NB4 (cell line): ENCODE data around the gene NUDT3.

Experiments used
- MYC ChIP-seq: IDR thresholded peaks from 2 replicates; pipeline ENCODE4 v1.6.1; 2011; ENCODE audit warnings: low read depth, low read length
- POLR2A ChIP-seq: IDR thresholded peaks from 2 replicates; pipeline ENCODE4 v1.6.1; 2011; ENCODE audit warnings: mild to moderate bottlenecking; ENCODE audit not compliant: insufficient read length; ENCODE audit errors: extremely low read depth
- TF ChIP-seq, protein P1 (sequence below): IDR thresholded peaks from one replicate; pipeline ENCODE4 v1.5.1; 2012; ENCODE audit warnings: low read depth, low read length

GRCh38 chr6:34343806-34344205, 48.7 kb downstream of the NUDT3 start:
- TF ChIP-seq, protein P1, sequence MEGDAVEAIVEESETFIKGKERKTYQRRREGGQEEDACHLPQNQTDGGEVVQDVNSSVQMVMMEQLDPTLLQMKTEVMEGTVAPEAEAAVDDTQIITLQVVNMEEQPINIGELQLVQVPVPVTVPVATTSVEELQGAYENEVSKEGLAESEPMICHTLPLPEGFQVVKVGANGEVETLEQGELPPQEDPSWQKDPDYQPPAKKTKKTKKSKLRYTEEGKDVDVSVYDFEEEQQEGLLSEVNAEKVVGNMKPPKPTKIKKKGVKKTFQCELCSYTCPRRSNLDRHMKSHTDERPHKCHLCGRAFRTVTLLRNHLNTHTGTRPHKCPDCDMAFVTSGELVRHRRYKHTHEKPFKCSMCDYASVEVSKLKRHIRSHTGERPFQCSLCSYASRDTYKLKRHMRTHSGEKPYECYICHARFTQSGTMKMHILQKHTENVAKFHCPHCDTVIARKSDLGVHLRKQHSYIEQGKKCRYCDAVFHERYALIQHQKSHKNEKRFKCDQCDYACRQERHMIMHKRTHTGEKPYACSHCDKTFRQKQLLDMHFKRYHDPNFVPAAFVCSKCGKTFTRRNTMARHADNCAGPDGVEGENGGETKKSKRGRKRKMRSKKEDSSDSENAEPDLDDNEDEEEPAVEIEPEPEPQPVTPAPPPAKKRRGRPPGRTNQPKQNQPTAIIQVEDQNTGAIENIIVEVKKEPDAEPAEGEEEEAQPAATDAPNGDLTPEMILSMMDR: no peak
- TF ChIP-seq POLR2A (no peak), MYC (no peak)
